NCI-H526 treated with DMSO at 0.1 percent for 48 hours (cell line): ENCODE measurements around the gene B4GALNT2.
"Not testable (repeated sequence)": the region's sequence is repeated elsewhere in the genome, so short reads cannot be mapped to it uniquely, and the experiment has no call there.

ENCODE experiments used
- DNase-seq: peaks from one replicate; lab custom pipeline; 2025; lab: John Stamatoyannopoulos, UW

The B4GALNT2 gene

GRCh38 chr17:49120166-49120565 lies 12.4 kb upstream of the B4GALNT2 start:
- DNase-seq, result no peak

GRCh38 chr17:49121696-49122292 lies 10.8 kb upstream of the B4GALNT2 start:
- no peak for DNase-seq

GRCh38 chr17:49122566-49122965 lies 10.0 kb upstream of the B4GALNT2 start:
- no peak for DNase-seq

DNA sequence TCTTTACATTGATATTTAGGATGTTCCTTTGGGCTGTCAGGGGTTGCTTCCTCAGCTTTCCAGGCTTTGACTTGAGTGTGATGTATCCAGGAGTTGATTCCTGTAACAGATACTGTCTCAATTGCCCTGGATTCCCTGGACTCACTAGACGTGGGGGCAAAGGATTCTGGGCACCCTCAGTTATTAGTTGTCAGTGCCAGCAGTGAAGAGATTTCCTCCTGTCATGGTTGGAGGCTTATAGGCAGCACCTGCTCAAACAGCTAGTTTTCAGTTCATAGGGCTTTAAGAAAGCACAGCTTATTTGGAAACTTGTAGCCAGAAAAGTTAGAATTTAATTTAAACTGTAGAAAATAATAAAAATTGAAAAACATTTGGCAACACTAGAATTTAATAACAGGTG lies 9.5 kb upstream of the B4GALNT2 start:
- DNase-seq, result peak; percentile 18

- no peak for DNase-seq
Observed at GRCh38 chr17:49125449-49125848, 7.1 kb upstream of the B4GALNT2 start.

GRCh38 chr17:49126183-49126859 lies 6.2 kb upstream of the B4GALNT2 start:
- DNase-seq, result not testable (repeated sequence)

DNA sequence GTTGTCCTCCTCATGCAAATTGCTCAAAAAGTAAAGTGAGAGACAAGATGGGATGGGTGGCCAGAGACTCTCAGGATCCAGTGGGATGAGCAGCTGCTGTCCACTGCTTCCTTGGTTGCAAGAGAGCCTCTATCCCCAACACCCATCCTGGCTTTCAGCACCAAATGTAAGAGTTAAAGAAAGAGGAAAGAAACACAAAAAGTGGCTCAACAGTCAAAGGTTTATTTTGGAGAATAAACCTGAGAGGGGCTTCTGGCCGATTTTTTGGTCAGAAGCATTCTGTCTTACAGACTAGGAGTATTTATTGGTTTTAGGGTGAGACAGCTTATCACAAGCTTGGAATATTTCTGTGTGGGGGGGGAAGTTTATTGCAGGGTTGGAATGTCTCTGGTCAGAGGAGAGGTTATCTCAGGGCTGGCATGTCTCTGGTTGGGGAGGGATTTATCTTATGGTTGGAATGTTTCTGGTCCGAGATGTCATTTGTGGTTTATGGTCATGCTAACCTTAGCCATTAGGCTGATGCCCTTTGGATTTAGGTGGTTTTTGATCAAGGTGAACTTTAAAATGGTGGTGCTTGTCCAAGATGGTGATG lies 3.1 kb upstream of the B4GALNT2 start:
- DNase-seq, result not testable (repeated sequence)

- no peak for DNase-seq
Observed at GRCh38 chr17:49130891-49131290, 1.7 kb upstream of the B4GALNT2 start.

- DNase-seq, result no peak
Observed at GRCh38 chr17:49132317-49132698, 261 bp upstream of the B4GALNT2 start.

DNA sequence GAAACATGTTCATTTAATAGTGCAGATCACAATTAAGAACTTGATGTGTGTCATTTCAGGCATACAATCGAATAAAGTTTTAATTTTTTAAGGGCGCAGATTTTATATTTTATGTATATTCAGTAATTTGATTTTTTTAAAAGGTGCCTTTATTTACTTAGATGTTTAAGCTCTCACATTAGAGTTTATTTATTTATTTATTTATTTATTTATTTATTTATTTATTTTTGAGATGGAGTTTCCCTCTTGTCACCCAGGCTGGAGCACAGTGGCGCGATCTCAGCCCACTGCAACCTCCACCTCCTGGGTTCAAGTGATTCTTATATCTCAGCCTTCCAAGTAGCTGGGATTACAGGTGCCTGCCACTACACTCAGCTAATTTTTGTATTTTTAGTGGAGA lies 3.8 kb downstream of the B4GALNT2 start:
- DNase-seq, result no peak

GRCh38 chr17:49145654-49146053 lies 13.1 kb downstream of the B4GALNT2 start:
- DNase-seq, result not testable (repeated sequence)

DNA sequence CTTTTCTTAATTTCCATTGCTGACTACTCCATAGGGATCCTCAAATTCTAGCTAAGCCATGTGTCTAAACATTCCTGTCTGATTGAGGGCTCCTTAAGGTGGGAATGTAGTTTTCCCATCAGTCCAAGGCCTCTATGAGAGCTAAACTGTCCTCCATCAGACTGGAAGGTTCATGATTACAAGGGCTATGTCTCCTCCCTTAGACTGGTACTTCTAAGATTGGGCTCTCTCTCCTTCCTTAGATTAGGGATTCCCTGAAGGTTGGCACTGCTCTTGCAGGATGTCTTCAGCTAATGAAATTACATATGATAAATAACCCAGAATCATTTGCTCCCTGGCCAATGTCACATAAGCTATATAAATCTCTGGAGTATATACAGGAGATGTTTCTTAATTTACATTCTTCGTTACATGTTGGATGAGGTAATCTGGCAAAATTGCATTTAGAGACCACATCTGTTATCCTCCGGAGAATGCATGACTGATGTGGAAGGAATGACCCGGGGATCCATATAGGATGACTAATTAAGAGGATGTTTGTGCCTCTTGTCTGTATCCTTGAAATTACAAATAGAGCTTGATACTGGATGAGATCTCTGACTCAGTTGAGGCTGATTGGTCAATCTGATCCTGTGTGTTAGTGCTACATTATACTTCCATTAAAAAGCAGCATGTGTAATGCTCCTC lies 14.2 kb downstream of the B4GALNT2 start:
- no peak for DNase-seq

GRCh38 chr17:49148171-49148570 lies 15.6 kb downstream of the B4GALNT2 start:
- DNase-seq, result no peak

GRCh38 chr17:49151996-49152395 lies 19.4 kb downstream of the B4GALNT2 start:
- DNase-seq, result no peak

GRCh38 chr17:49156256-49156655 lies 23.7 kb downstream of the B4GALNT2 start:
- DNase-seq, result no peak

GRCh38 chr17:49157784-49158183 lies 25.2 kb downstream of the B4GALNT2 start:
- DNase-seq, result no peak

- no peak for DNase-seq
Observed at GRCh38 chr17:49162866-49163265, 30.3 kb downstream of the B4GALNT2 start.

DNA sequence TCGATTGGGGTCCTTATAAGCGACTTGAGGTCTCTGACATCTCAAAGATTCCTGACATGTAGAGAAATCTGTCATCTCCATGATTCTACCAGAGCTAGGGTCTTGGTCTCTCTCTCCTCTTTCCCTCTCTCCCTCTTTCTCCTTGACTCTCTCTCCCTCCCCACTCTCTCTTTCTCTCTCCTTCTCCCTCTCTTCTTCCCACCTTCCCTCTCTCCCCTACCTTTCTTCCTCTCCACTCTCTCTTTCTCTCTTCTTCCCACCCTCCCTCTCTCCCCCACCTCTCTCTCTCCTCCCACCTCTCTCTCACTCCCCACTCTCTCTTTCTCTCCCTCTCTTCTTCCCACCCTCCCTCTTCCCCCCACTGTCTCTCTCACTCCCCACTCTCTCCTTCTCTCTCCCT lies 32.6 kb downstream of the B4GALNT2 start:
- no peak for DNase-seq

DNA sequence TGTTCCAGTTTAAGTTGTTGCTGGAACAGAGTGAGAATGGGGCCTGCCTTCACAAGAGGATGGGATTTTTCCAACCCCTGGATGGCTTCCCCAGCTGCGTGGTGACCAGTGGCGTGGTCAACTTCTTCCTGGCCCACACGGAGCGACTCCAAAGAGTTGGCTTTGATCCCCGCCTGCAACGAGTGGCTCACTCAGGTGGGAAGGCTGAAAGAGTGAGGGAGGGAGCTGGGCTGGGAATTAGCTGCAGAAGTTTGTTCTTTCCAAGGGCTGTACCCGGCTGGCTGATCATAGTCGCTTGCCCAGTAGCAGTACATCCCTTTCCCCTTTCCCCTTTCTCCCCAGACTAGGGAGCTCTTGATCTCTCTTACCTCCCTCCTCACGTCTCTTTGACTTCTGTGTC lies 36.1 kb downstream of the B4GALNT2 start:
- no peak for DNase-seq

DNA sequence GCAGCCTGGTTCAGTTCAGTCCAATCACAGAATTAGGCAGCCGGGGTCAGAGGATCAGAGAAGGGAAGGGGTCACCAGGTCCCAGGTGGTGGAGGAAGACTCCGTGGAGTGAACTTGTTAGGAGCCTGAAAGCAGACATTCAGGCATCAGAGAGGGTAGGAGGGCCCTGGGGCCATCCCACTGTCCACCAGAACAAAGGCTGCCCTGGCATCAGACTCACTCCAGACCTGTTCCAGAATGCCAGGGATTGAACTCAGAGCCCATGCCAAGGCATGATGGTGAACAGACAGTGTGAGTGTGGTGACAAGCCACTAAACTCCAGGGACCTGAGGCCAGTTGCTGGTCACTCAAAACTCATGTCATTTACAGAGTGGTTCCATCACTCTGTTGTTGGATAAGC lies 37.6 kb downstream of the B4GALNT2 start:
- no peak for DNase-seq

DNA sequence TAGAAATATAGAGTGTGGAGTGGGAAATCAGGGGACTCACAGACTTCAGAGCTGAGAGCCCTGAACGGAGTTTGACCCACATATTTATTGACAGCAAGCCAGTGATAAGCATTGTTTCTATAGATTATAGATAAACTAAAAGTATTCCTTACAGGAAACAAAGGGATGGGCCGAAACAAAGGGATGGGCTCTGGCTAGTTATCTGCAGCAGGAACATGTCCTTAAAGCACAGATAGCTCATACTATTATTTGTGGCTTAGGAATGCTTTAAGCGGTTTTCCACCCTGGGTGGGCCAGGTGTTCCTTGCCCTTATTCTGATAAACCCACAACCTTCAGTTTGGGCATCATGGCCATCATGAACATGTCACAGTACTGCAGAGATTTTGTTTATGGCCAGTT lies 38.1 kb downstream of the B4GALNT2 start:
- not testable (repeated sequence) for DNase-seq

- not testable (repeated sequence) for DNase-seq
Observed at GRCh38 chr17:49175978-49176377, 43.4 kb downstream of the B4GALNT2 start.

- peak; percentile 36 for DNase-seq
Observed at GRCh38 chr17:49180303-49180702, 47.7 kb downstream of the B4GALNT2 start.
